ENCODE results near the gene TSSK6.

- no peak for TF ChIP-seq SP1 (IDR thresholded peaks at IDR 0.05)
- TF ChIP-seq CTCF (IDR thresholded peaks at IDR 0.05; ENCODE audit: low read depth, low read length, missing input control), result no peak
- TF ChIP-seq MAX (IDR thresholded peaks at IDR 0.05), result no peak
- TF ChIP-seq JUND (IDR thresholded peaks at IDR 0.05), result no peak
- no peak for TF ChIP-seq GABPA (IDR thresholded peaks at IDR 0.05 in 1 of 2, conservative IDR thresholded peaks at IDR 0.05 in 1 of 2)
- TF ChIP-seq REST (IDR thresholded peaks at IDR 0.05), result no peak
- TF ChIP-seq YY1 (IDR thresholded peaks at IDR 0.05), result no peak
- no peak for TF ChIP-seq ZBTB33 (IDR thresholded peaks at IDR 0.05)
Measured at GRCh38 chr19:19468424-19469050, 46.8 kb downstream of the TSSK6 start.

Data from liver (tissue), 3 donors.